Esophagus muscularis mucosa (tissue), 4 donors: ENCODE measurements around the gene PDLIM5. TPM values are rescaled to one million over a fixed set of nuclear protein-coding genes. Genes with fewer than 3 reads are reported as not detected.

Experiments
- DNase-seq: peaks from one replicate; pipeline ENCODE4 v3.0.0-alpha.2; 2017; ENCODE audit errors: extremely low spot score
- H3K27ac ChIP-seq, 4 donors: fragments of 200-600 bp; sonication (generic); replicated peaks in 1 of 4; 1 replicate in 3 of 4; 2 replicates in 1 of 4; pipeline ENCODE4 v1.5.1; 2016 to 2019; ENCODE audit warnings: mild to moderate bottlenecking in 1 of 4
- H3K27me3 ChIP-seq, 4 donors: fragments of 200-600 bp; sonication (generic); one replicate each; pipeline versions ENCODE4 v1.5.1 to v1.6.0; 2016 to 2019
- H3K36me3 ChIP-seq, 4 donors: fragments of 200-600 bp; sonication (generic); one replicate each; pipeline ENCODE4 v1.5.1; 2016 to 2019
- H3K4me1 ChIP-seq, 4 donors: fragments of 200-600 bp; sonication (generic); one replicate each; pipeline ENCODE4 v1.5.1; 2016 to 2019
- H3K4me3 ChIP-seq, 4 donors: fragments of 200-600 bp; sonication (generic); 1 replicate in 2 of 4; 2 replicates in 2 of 4; pipeline ENCODE4 v1.5.1; 2016 to 2019; ENCODE audit warnings: mild to moderate bottlenecking in 4 of 4, moderate library complexity in 1 of 4
- H3K9me3 ChIP-seq, 4 donors: fragments of 200-600 bp; sonication (generic); 1 replicate in 3 of 4; 2 replicates in 1 of 4; pipeline ENCODE4 v1.5.1; 2016 to 2019
- CTCF ChIP-seq, 3 experiments: fragments of 200-600 bp in 2 of 3; fragments of 450-650 bp in 1 of 3; sonication (generic) in 2 of 3; IDR thresholded peaks; one replicate each; pipeline ENCODE4 v1.5.1; 2017 to 2019; ENCODE audit warnings: antibody characterized with exemption in 3 of 3, mild to moderate bottlenecking in 2 of 3, moderate library complexity in 1 of 3
- EP300 ChIP-seq: sonication (generic); formaldehyde crosslinking; IDR thresholded peaks from one replicate; pipeline ENCODE4 v1.6.1; 2017; ENCODE audit warnings: antibody characterized with exemption
- POLR2A ChIP-seq: fragments of 450-650 bp; IDR thresholded peaks from one replicate; pipeline ENCODE4 v1.6.1; 2017; ENCODE audit warnings: antibody characterized with exemption, moderate library complexity, mild to moderate bottlenecking, low read depth
- POLR2AphosphoS5 ChIP-seq, 2 donors: sonication (generic); formaldehyde crosslinking; IDR thresholded peaks; one replicate each; pipeline ENCODE4 v1.6.1; 2017; ENCODE audit warnings: antibody characterized with exemption in 2 of 2
- WGBS: methylation state at CpG from one replicate; pipeline ENCODE4 v1.1.5; 2018; 5-methylcytosine and 5-hydroxymethylcytosine counted together
- intact Hi-C: fragments of 100-400 bp; cut with DNase I; formaldehyde crosslinking; loops from one replicate; pipeline ENCODE4 v1.15.1; 2023
- total RNA-seq, 4 donors: library from RNA; depleted of rRNA; stranded (reverse); fragments of >200 nt; gene quantifications; one replicate each; pipeline versions ENCODE4 v1.1.0 to v1.2.1, GENCODE V29; 2016

PDLIM5 gene
- total RNA-seq, 4 donors from 2014 or later = 138 to 160 (median 146) TPM

- no peaks in the 10 kb centered on the region for H3K27me3 ChIP-seq
- no peak overlapping the region for H3K27ac ChIP-seq
- intact Hi-C loops = no loop called here
- DNase-seq = no peak
- no peak for TF ChIP-seq POLR2A
- no peak for TF ChIP-seq CTCF (IDR thresholded peaks at IDR 0.05)
- TF ChIP-seq EP300 = no peak
- TF ChIP-seq POLR2AphosphoS5 (IDR thresholded peaks at IDR 0.05) = no peak
- peaks cover 0 to 4% (median 0%) of the 10 kb centered on the region in 4 donors for H3K36me3 ChIP-seq
- WGBS = 85% methylated on average over 4 of the region's 4 CpGs
- no peaks in the 10 kb centered on the region for H3K9me3 ChIP-seq
- H3K4me1 ChIP-seq = peaks cover 34 to 72% (median 66%) of the 10 kb centered on the region in 4 donors
- H3K4me3 ChIP-seq = no peak overlapping the region
These were observed 32.2 kb downstream of the PDLIM5 start for GRCh38 chr4:94483895-94484294.

GRCh38 chr4:94484818-94485217 lies 33.1 kb downstream of the PDLIM5 start:
- no peak for DNase-seq
- TF ChIP-seq POLR2A (no peak), EP300 (no peak), POLR2AphosphoS5 (IDR thresholded peaks at IDR 0.05) (no peak), CTCF (IDR thresholded peaks at IDR 0.05) (no peak)
- Histone ChIP-seq H3K36me3 (peaks cover 0 to 4% (median 0%) of the 10 kb centered on the region in 4 donors), H3K4me3 (no peak overlapping the region), H3K9me3 (no peaks in the 10 kb centered on the region), H3K4me1 (peaks cover 25 to 72% (median 60%) of the 10 kb centered on the region in 4 donors), H3K27ac (no peak overlapping the region), H3K27me3 (no peaks in the 10 kb centered on the region)
- intact Hi-C loops = no loop called here
- WGBS = 82% methylated on average over 2 of the region's 2 CpGs

GRCh38 chr4:94486372-94486801 lies 34.6 kb downstream of the PDLIM5 start:
- peaks cover 0 to 4% (median 0%) of the 10 kb centered on the region in 4 donors for H3K36me3 ChIP-seq
- 53% methylated on average over 2 of the region's 2 CpGs for WGBS
- no peaks in the 10 kb centered on the region for H3K9me3 ChIP-seq
- H3K27me3 ChIP-seq = no peaks in the 10 kb centered on the region
- H3K4me1 ChIP-seq = peaks cover 25 to 72% (median 61%) of the 10 kb centered on the region in 4 donors
- no peak for DNase-seq
- H3K27ac ChIP-seq = no peak overlapping the region
- intact Hi-C loops = no loop called here
- TF ChIP-seq EP300 (no peak), CTCF (IDR thresholded peaks at IDR 0.05) (no peak), POLR2A (no peak)
- H3K4me3 ChIP-seq = no peak overlapping the region

- Histone ChIP-seq H3K4me3 (no peak overlapping the region), H3K27ac (peak overlapping the region; percentile 2 to 22 (median 13)), H3K27me3 (no peaks in the 10 kb centered on the region), H3K4me1 (peaks cover 27 to 67% (median 56%) of the 10 kb centered on the region in 4 donors), H3K9me3 (no peaks in the 10 kb centered on the region), H3K36me3 (peaks cover 0 to 4% (median 0%) of the 10 kb centered on the region in 4 donors)
- DNase-seq = no peak
- TF ChIP-seq POLR2A (no peak), POLR2AphosphoS5 (IDR thresholded peaks at IDR 0.05) (no peak)
- WGBS = 55% methylated on average over 4 of the region's 4 CpGs
- intact Hi-C loops = no loop called here
These were observed 36.9 kb downstream of the PDLIM5 start for GRCh38 chr4:94488670-94489069.

DNA sequence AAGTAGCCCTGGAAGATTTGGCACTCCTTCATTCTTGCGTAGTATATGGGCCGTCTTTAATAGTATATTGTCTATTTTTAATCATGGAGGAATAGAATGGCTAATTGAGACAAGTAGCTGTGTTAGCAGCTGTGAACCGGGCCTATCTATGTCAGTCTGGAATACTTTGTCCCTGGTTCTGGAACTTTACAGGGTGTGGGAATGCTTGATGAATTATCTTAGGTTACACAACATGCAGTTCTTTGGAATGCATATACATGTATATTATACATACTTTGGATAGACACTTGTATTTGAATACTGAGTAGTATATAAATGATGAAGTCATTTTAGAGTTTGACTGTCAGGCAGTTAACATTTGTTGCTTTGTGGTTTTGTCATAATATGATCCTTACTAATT lies 37.4 kb downstream of the PDLIM5 start:
- H3K4me1 ChIP-seq = peaks cover 27 to 67% (median 52%) of the 10 kb centered on the region in 4 donors
- 83% methylated on average over 3 of the region's 3 CpGs for WGBS
- TF ChIP-seq POLR2A (no peak), POLR2AphosphoS5 (IDR thresholded peaks at IDR 0.05) (no peak), EP300 (no peak), CTCF (IDR thresholded peaks at IDR 0.05) (no peak)

More for the DNA sequence above, 37.4 kb downstream of the PDLIM5 start:
- Histone ChIP-seq H3K27me3 (no peaks in the 10 kb centered on the region), H3K4me3 (no peak overlapping the region), H3K36me3 (peaks cover 0 to 4% (median 0%) of the 10 kb centered on the region in 4 donors), H3K9me3 (no peaks in the 10 kb centered on the region), H3K27ac (peak overlapping the region; percentile 2 to 22 (median 13))
- DNase-seq = no peak
- intact Hi-C loops = no loop called here
